OCI-LY7 (cell line): ENCODE results near the gene FOXN4. TPM values are rescaled to one million over a fixed set of nuclear protein-coding genes. Genes with fewer than 3 reads are reported as not detected.

Source experiments
- BruUV-seq: library from RNA; stranded (reverse); fragments of 400-500 nt; replicated peaks from 2 replicates; lab custom pipeline; 2021; lab: Mats Ljungman, UMichigan
- CTCF ChIA-PET: fragments of 300-600 bp; sonication (Branson Sonifier 250); formaldehyde crosslinking; loops from one replicate; lab custom pipeline; 2022; ENCODE audit warnings: antibody characterized with exemption; ENCODE audit not compliant: unreplicated experiment; lab: Charles Lee
- POLR2A ChIA-PET: fragments of 300-600 bp; sonication (Branson Sonifier 250); formaldehyde crosslinking; loops from one replicate; lab custom pipeline; 2022; ENCODE audit warnings: antibody characterized with exemption; lab: Charles Lee
- DNase-seq: peaks from one replicate; pipeline ENCODE4 v3.0.0-alpha.2; 2015; ENCODE audit warnings: low spot score
- H2AFZ ChIP-seq: fragments of 200-600 bp; sonication (generic), shearing (Covaris generic); 2 replicates; pipeline ENCODE4 v1.6.1; 2014; ENCODE audit warnings: mild to moderate bottlenecking, antibody characterized with exemption, low read length, moderate library complexity
- H3K27ac ChIP-seq: fragments of 200-600 bp; sonication (generic); 2 replicates; pipeline ENCODE4 v1.5.1; 2014; ENCODE audit warnings: mixed run types, low read depth, mild to moderate bottlenecking, moderate library complexity, low read length, inconsistent platforms; ENCODE audit not compliant: poor library complexity, severe bottlenecking
- H3K36me3 ChIP-seq: fragments of 200-600 bp; sonication (generic); 2 replicates; pipeline ENCODE4 v1.6.1; 2014; ENCODE audit warnings: mild to moderate bottlenecking, antibody characterized with exemption, low read length, moderate library complexity, mixed read lengths; ENCODE audit not compliant: insufficient read depth
- H3K4me1 ChIP-seq: fragments of 200-600 bp; sonication (generic); 2 replicates; pipeline ENCODE4 v1.5.1; 2014; ENCODE audit warnings: mild to moderate bottlenecking, low read length; ENCODE audit not compliant: insufficient read depth, poor library complexity, severe bottlenecking
- H3K4me2 ChIP-seq: fragments of 200-600 bp; sonication (generic); 2 replicates; pipeline ENCODE4 v1.6.1; 2014; ENCODE audit warnings: mild to moderate bottlenecking, low read length
- H3K4me3 ChIP-seq: fragments of 200-600 bp; sonication (generic); 2 replicates; pipeline ENCODE4 v1.5.1; 2014; ENCODE audit warnings: mild to moderate bottlenecking, low read depth, low read length; ENCODE audit not compliant: poor library complexity, severe bottlenecking
- H3K79me2 ChIP-seq: fragments of 200-600 bp; sonication (generic); 2 replicates; pipeline ENCODE4 v1.6.1; 2016; ENCODE audit warnings: low read depth, mild to moderate bottlenecking, low read length, moderate library complexity, mixed read lengths; ENCODE audit not compliant: insufficient read depth
- H3K9me2 ChIP-seq: fragments of 200-600 bp; sonication (generic); 2 replicates; pipeline ENCODE4 v1.6.1; 2016; ENCODE audit warnings: mild to moderate bottlenecking, low read length, mixed read lengths; ENCODE audit not compliant: insufficient read depth
- H3K9me3 ChIP-seq: fragments of 200-600 bp; sonication (generic); 2 replicates; pipeline ENCODE4 v1.6.1; 2014; ENCODE audit warnings: mild to moderate bottlenecking, mixed run types, low read length, mixed read lengths
- H4K20me1 ChIP-seq: fragments of 200-600 bp; sonication (generic); 2 replicates; pipeline ENCODE4 v1.6.1; 2014; ENCODE audit warnings: mild to moderate bottlenecking, antibody characterized with exemption, low read length, moderate library complexity, mixed read lengths; ENCODE audit not compliant: insufficient read depth
- EZH2phosphoT487 ChIP-seq: fragments of 200-600 bp; sonication (generic); IDR thresholded peaks from 2 replicates; pipeline ENCODE4 v1.6.1; 2018; ENCODE audit warnings: low read depth, borderline replicate concordance, mild to moderate bottlenecking, mixed run types, antibody characterized with exemption, low read length, moderate library complexity, mixed read lengths
- intact Hi-C: fragments of 100-400 bp; cut with micrococcal nuclease; formaldehyde crosslinking; loops from one replicate; pipeline ENCODE4 v1.10.0; 2022; ENCODE audit not compliant: unreplicated experiment
- total RNA-seq, 2 experiments: library from RNA; depleted of rRNA in 1 of 2; stranded (reverse); fragments of >200 nt in 1 of 2; shearing (Covaris generic) in 1 of 2; gene quantifications; 2 replicates each; pipeline ENCODE4 v1.2.3, GENCODE V29; 2014 to 2022
- TF ChIP-seq, protein P1 (sequence below): fragments of 200-600 bp; sonication (generic); conservative IDR thresholded peaks from 2 replicates; pipeline ENCODE4 v1.5.1; 2014; ENCODE audit warnings: mild to moderate bottlenecking, antibody characterized with exemption, low read length, moderate library complexity, mixed read lengths

The FOXN4 gene
- total RNA-seq, 2 experiments from 2014 or later = 2.7 to 4.5 TPM

GRCh38 chr12:109240365-109240764 is 68.7 kb downstream of the FOXN4 start:
- H3K9me3 ChIP-seq = no peaks in the 10 kb centered on the region
- H3K4me3 ChIP-seq = no peak overlapping the region
- H4K20me1 ChIP-seq = no peaks in the 10 kb centered on the region
- no peak overlapping the region for H3K4me2 ChIP-seq
- H3K36me3 ChIP-seq = peaks cover 38% of the 10 kb centered on the region
- H3K27ac ChIP-seq = no peak overlapping the region
- H2AFZ ChIP-seq = no peak overlapping the region
- ChIA-PET POLR2A (no interaction called here), CTCF (no interaction called here)
- no peaks in the 10 kb centered on the region for H3K4me1 ChIP-seq
- no peak for DNase-seq
- no peaks in the 10 kb centered on the region for H3K79me2 ChIP-seq
- intact Hi-C loops = no loop called here
- H3K9me2 ChIP-seq = no peaks in the 10 kb centered on the region
- BruUV-seq = no TSS peak
- no peak for TF ChIP-seq EZH2phosphoT487
- TF ChIP-seq, protein P1, sequence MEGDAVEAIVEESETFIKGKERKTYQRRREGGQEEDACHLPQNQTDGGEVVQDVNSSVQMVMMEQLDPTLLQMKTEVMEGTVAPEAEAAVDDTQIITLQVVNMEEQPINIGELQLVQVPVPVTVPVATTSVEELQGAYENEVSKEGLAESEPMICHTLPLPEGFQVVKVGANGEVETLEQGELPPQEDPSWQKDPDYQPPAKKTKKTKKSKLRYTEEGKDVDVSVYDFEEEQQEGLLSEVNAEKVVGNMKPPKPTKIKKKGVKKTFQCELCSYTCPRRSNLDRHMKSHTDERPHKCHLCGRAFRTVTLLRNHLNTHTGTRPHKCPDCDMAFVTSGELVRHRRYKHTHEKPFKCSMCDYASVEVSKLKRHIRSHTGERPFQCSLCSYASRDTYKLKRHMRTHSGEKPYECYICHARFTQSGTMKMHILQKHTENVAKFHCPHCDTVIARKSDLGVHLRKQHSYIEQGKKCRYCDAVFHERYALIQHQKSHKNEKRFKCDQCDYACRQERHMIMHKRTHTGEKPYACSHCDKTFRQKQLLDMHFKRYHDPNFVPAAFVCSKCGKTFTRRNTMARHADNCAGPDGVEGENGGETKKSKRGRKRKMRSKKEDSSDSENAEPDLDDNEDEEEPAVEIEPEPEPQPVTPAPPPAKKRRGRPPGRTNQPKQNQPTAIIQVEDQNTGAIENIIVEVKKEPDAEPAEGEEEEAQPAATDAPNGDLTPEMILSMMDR = no peak

GRCh38 chr12:109239691-109240090 is 69.4 kb downstream of the FOXN4 start:
- Histone ChIP-seq H3K27ac (no peak overlapping the region), H3K9me3 (no peaks in the 10 kb centered on the region), H3K36me3 (peaks cover 38% of the 10 kb centered on the region), H3K4me3 (no peak overlapping the region), H3K4me2 (no peak overlapping the region), H2AFZ (no peak overlapping the region), H3K9me2 (no peaks in the 10 kb centered on the region), H4K20me1 (no peaks in the 10 kb centered on the region), H3K4me1 (no peaks in the 10 kb centered on the region), H3K79me2 (no peaks in the 10 kb centered on the region)
- ChIA-PET CTCF (no interaction called here), POLR2A (no interaction called here)
- BruUV-seq = no TSS peak
- intact Hi-C loops = no loop called here
- DNase-seq = no peak
- TF ChIP-seq, protein P1 = no peak
- TF ChIP-seq EZH2phosphoT487 = no peak

- Histone ChIP-seq H3K4me1 (no peaks in the 10 kb centered on the region), H3K4me3 (no peak overlapping the region), H4K20me1 (no peaks in the 10 kb centered on the region), H3K27ac (no peak overlapping the region), H3K9me3 (no peaks in the 10 kb centered on the region), H3K4me2 (no peak overlapping the region), H3K79me2 (no peaks in the 10 kb centered on the region), H3K36me3 (peaks cover 38% of the 10 kb centered on the region), H3K9me2 (no peaks in the 10 kb centered on the region), H2AFZ (no peak overlapping the region)
- intact Hi-C loops = no loop called here
- no TSS peak for BruUV-seq
- TF ChIP-seq, protein P1 = no peak
- no peak for TF ChIP-seq EZH2phosphoT487
- POLR2A ChIA-PET = no interaction called here
- no peak for DNase-seq
- CTCF ChIA-PET = no interaction called here
These were observed 69.9 kb downstream of the FOXN4 start for GRCh38 chr12:109239179-109239578.
